GM23248 (cell line): ENCODE results near the gene GRIA1. TPM values are rescaled to one million over a fixed set of nuclear protein-coding genes. Genes with fewer than 3 reads are reported as not detected.

Source experiments
- DNase-seq: peaks from one replicate; pipeline ENCODE4 v3.0.0-alpha.2; 2015
- H2AFZ ChIP-seq: fragments of 200-600 bp; sonication (generic); 2 replicates; pipeline ENCODE4 v1.6.1; 2016; ENCODE audit warnings: antibody characterized with exemption
- H3F3A ChIP-seq: fragments of 200-600 bp; sonication (generic); 2 replicates; pipeline ENCODE4 v1.6.1; 2016; ENCODE audit warnings: mild to moderate bottlenecking, antibody characterized with exemption, mixed run types; ENCODE audit not compliant: insufficient read depth
- H3K27ac ChIP-seq: fragments of 200-600 bp; sonication (generic); 2 replicates; pipeline ENCODE4 v1.5.1; 2016; ENCODE audit warnings: mild to moderate bottlenecking
- H3K27me3 ChIP-seq: fragments of 200-600 bp; sonication (generic); replicated peaks from 2 replicates; pipeline ENCODE4 v1.6.1; 2016; ENCODE audit warnings: mild to moderate bottlenecking; ENCODE audit not compliant: insufficient read depth
- H3K36me3 ChIP-seq: fragments of 200-600 bp; sonication (generic); 2 replicates; pipeline ENCODE4 v1.6.1; 2016; ENCODE audit warnings: low read depth, mild to moderate bottlenecking
- H3K4me1 ChIP-seq: fragments of 200-600 bp; sonication (generic); 2 replicates; pipeline ENCODE4 v1.6.1; 2016; ENCODE audit warnings: mild to moderate bottlenecking; ENCODE audit not compliant: insufficient read depth
- H3K4me2 ChIP-seq: fragments of 200-600 bp; sonication (generic); one replicate; pipeline ENCODE4 v1.6.1; 2016; ENCODE audit warnings: mild to moderate bottlenecking; ENCODE audit not compliant: unreplicated experiment
- H3K4me3 ChIP-seq: fragments of 200-600 bp; sonication (generic); 2 replicates; pipeline ENCODE4 v1.5.1; 2016; ENCODE audit warnings: mild to moderate bottlenecking
- H3K79me2 ChIP-seq: fragments of 200-600 bp; sonication (generic); 2 replicates; pipeline ENCODE4 v1.6.1; 2016; ENCODE audit warnings: mild to moderate bottlenecking; ENCODE audit not compliant: insufficient read depth
- H3K9ac ChIP-seq: fragments of 200-600 bp; sonication (generic); 2 replicates; pipeline ENCODE4 v1.6.1; 2016; ENCODE audit warnings: mild to moderate bottlenecking
- H3K9me2 ChIP-seq: fragments of 200-600 bp; sonication (generic); 2 replicates; pipeline ENCODE4 v1.6.1; 2016; ENCODE audit warnings: mixed run types, mild to moderate bottlenecking, moderate library complexity; ENCODE audit not compliant: insufficient read depth
- H3K9me3 ChIP-seq: fragments of 200-600 bp; sonication (generic); one replicate; pipeline ENCODE4 v1.6.1; 2017; ENCODE audit warnings: low read depth
- H4K20me1 ChIP-seq: fragments of 200-600 bp; sonication (generic); 2 replicates; pipeline ENCODE4 v1.6.0; 2016; ENCODE audit not compliant: insufficient read depth
- EZH2 ChIP-seq: fragments of 200-600 bp; sonication (generic); IDR thresholded peaks from 2 replicates; pipeline ENCODE4 v1.6.1; 2018; ENCODE audit warnings: antibody characterized with exemption, mild to moderate bottlenecking; ENCODE audit not compliant: insufficient read depth, poor library complexity, severe bottlenecking
- EZH2phosphoT487 ChIP-seq: fragments of 200-600 bp; sonication (generic); IDR thresholded peaks from 2 replicates; pipeline ENCODE4 v1.6.1; 2018; ENCODE audit warnings: antibody characterized with exemption, moderate library complexity, mild to moderate bottlenecking, low read depth; ENCODE audit not compliant: insufficient read depth
- WGBS, 2 experiments: methylation state at CpG; one replicate each; pipeline ENCODE4 v1.1.6; 2015 to 2017; ENCODE audit warnings: low lambda C conversion rate in 2 of 2, low coverage in 1 of 2; ENCODE audit errors: missing lambda C conversion rate in 2 of 2; 5-methylcytosine and 5-hydroxymethylcytosine counted together
- in situ Hi-C: fragments of 300-500 bp; cut with MboI; formaldehyde crosslinking; loops from 2 replicates; pipeline ENCODE4 v1.15.0; 2020
- polyA plus RNA-seq: library from polyadenylated mRNA; unstranded; fragments of >200 nt; fragmentation: Nextera tagmentation; extraction: Ambion mirVana; gene quantifications from 2 replicates; pipeline ENCODE4 v1.2.1, GENCODE V29; 2016
- total RNA-seq: library from RNA; depleted of rRNA; stranded (reverse); fragments of >200 nt; shearing (Covaris generic); gene quantifications from 2 replicates; pipeline ENCODE4 v1.2.3, GENCODE V29; 2014

Gene GRIA1
- total and polyA plus RNA-seq, 2 experiments from 2014 or later: 0.04 to 0.11 TPM

- Histone ChIP-seq H3K27me3 (no peaks in the 10 kb centered on the region), H3K4me3 (no peak overlapping the region), H3K9ac (no peak overlapping the region), H3F3A (no peaks in the 10 kb centered on the region), H3K4me2 (no peak overlapping the region), H3K9me3 (no peaks in the 10 kb centered on the region), H3K36me3 (no peaks in the 10 kb centered on the region), H3K27ac (no peak overlapping the region), H4K20me1 (no peaks in the 10 kb centered on the region), H3K4me1 (peaks cover 7% of the 10 kb centered on the region; the same call in 1 of the 2 replicates), H3K9me2 (no peaks in the 10 kb centered on the region), H3K79me2 (no peaks in the 10 kb centered on the region), H2AFZ (no peak overlapping the region)
- 95 to 96% methylated on average over 1 of the region's 1 CpG for WGBS, 2 experiments
- TF ChIP-seq EZH2phosphoT487 (no peak), EZH2 (no peak)
- in situ Hi-C loops: no loop called here
- peak; percentile 33 for DNase-seq
Measured at GRCh38 chr5:153793699-153794098, 303.2 kb downstream of the GRIA1 start.

- WGBS, 2 experiments: 72 to 75% methylated on average over 10 of the region's 10 CpGs
- no peaks in the 10 kb centered on the region for H3K9me2 ChIP-seq
- DNase-seq: peak; percentile 37
- H3K4me3 ChIP-seq: no peak overlapping the region
- H2AFZ ChIP-seq: no peak overlapping the region
- H3K36me3 ChIP-seq: no peaks in the 10 kb centered on the region
- no peaks in the 10 kb centered on the region for H3F3A ChIP-seq
- no peaks in the 10 kb centered on the region for H3K27me3 ChIP-seq
- H3K4me2 ChIP-seq: no peak overlapping the region
- no peaks in the 10 kb centered on the region for H4K20me1 ChIP-seq
- no peaks in the 10 kb centered on the region for H3K9me3 ChIP-seq
- no peak overlapping the region for H3K27ac ChIP-seq
- in situ Hi-C loops: no loop called here
- H3K9ac ChIP-seq: no peak overlapping the region
- H3K4me1 ChIP-seq: peaks cover 7% of the 10 kb centered on the region; the same call in 1 of the 2 replicates
- no peaks in the 10 kb centered on the region for H3K79me2 ChIP-seq
- TF ChIP-seq EZH2 (no peak), EZH2phosphoT487 (no peak)
Measured at GRCh38 chr5:153794327-153794726, 303.9 kb downstream of the GRIA1 start.

GRCh38 chr5:153796527-153796926 is 306.1 kb downstream of the GRIA1 start:
- whole genome bisulfite sequencing, 2 experiments: 41 to 63% methylated on average over 2 of the region's 2 CpGs
- H3K9ac ChIP-seq: no peak overlapping the region
- H3K27me3 ChIP-seq: no peaks in the 10 kb centered on the region
- H3K9me3 ChIP-seq: no peaks in the 10 kb centered on the region
- H3F3A ChIP-seq: no peaks in the 10 kb centered on the region
- no peak overlapping the region for H3K27ac ChIP-seq
- in situ Hi-C loops: no loop called here
- H3K4me3 ChIP-seq: no peak overlapping the region
- H3K36me3 ChIP-seq: no peaks in the 10 kb centered on the region
- no peak overlapping the region for H2AFZ ChIP-seq
- H3K4me1 ChIP-seq: peaks cover 7% of the 10 kb centered on the region; the same call in 1 of the 2 replicates
- TF ChIP-seq EZH2phosphoT487 (no peak), EZH2 (no peak)
- H3K9me2 ChIP-seq: no peaks in the 10 kb centered on the region
- DNase-seq: no peak
- H3K4me2 ChIP-seq: no peak overlapping the region
- H4K20me1 ChIP-seq: no peaks in the 10 kb centered on the region
- H3K79me2 ChIP-seq: no peaks in the 10 kb centered on the region

- H3K27me3 ChIP-seq: no peaks in the 10 kb centered on the region
- in situ Hi-C loops: no loop called here
- H3K27ac ChIP-seq: no peak overlapping the region
- H3K79me2 ChIP-seq: no peaks in the 10 kb centered on the region
- H3K4me1 ChIP-seq: peaks cover 7% of the 10 kb centered on the region; the same call in 1 of the 2 replicates
- H3K9ac ChIP-seq: no peak overlapping the region
- no peaks in the 10 kb centered on the region for H3K36me3 ChIP-seq
- no peak for TF ChIP-seq EZH2
- WGBS, 2 experiments: 72 to 76% methylated on average over 3 of the region's 3 CpGs
- H3K9me3 ChIP-seq: no peaks in the 10 kb centered on the region
- H2AFZ ChIP-seq: no peak overlapping the region
- no peak for DNase-seq
- no peak overlapping the region for H3K4me2 ChIP-seq
- H4K20me1 ChIP-seq: no peaks in the 10 kb centered on the region
- H3F3A ChIP-seq: no peaks in the 10 kb centered on the region
- H3K9me2 ChIP-seq: no peaks in the 10 kb centered on the region
- H3K4me3 ChIP-seq: no peak overlapping the region
Measured at GRCh38 chr5:153797484-153797883, 307.0 kb downstream of the GRIA1 start.

- in situ Hi-C loops: no loop called here
- DNase-seq: no peak
- H3K27me3 ChIP-seq: no peaks in the 10 kb centered on the region
- H3K79me2 ChIP-seq: no peaks in the 10 kb centered on the region
- peaks cover 7% of the 10 kb centered on the region; the same call in 1 of the 2 replicates for H3K4me1 ChIP-seq
- H3K9me3 ChIP-seq: no peaks in the 10 kb centered on the region
- H3F3A ChIP-seq: no peaks in the 10 kb centered on the region
- H3K9me2 ChIP-seq: no peaks in the 10 kb centered on the region
- TF ChIP-seq EZH2phosphoT487 (no peak), EZH2 (no peak)
- no peak overlapping the region for H3K4me2 ChIP-seq
- no peak overlapping the region for H2AFZ ChIP-seq
- no peak overlapping the region for H3K9ac ChIP-seq
- no peaks in the 10 kb centered on the region for H3K36me3 ChIP-seq
- H4K20me1 ChIP-seq: no peaks in the 10 kb centered on the region
- H3K4me3 ChIP-seq: no peak overlapping the region
- WGBS, 2 experiments: 49% methylated on average over 5 of the region's 5 CpGs
- no peak overlapping the region for H3K27ac ChIP-seq
Measured at GRCh38 chr5:153798830-153799229, 308.4 kb downstream of the GRIA1 start.
